ENCODE results near the gene IL17RC.

- TF ChIP-seq, protein P1, sequence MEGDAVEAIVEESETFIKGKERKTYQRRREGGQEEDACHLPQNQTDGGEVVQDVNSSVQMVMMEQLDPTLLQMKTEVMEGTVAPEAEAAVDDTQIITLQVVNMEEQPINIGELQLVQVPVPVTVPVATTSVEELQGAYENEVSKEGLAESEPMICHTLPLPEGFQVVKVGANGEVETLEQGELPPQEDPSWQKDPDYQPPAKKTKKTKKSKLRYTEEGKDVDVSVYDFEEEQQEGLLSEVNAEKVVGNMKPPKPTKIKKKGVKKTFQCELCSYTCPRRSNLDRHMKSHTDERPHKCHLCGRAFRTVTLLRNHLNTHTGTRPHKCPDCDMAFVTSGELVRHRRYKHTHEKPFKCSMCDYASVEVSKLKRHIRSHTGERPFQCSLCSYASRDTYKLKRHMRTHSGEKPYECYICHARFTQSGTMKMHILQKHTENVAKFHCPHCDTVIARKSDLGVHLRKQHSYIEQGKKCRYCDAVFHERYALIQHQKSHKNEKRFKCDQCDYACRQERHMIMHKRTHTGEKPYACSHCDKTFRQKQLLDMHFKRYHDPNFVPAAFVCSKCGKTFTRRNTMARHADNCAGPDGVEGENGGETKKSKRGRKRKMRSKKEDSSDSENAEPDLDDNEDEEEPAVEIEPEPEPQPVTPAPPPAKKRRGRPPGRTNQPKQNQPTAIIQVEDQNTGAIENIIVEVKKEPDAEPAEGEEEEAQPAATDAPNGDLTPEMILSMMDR (IDR thresholded peaks at IDR 0.05) = no peak
- no peak for TF ChIP-seq POLR2A (IDR thresholded peaks at IDR 0.05)
These were observed 14.9 kb upstream of the IL17RC start for GRCh38 chr3:9901967-9902366.
